HepG2 (cell line): ENCODE data around the gene SPRN. TPM values are rescaled to one million over a fixed set of nuclear protein-coding genes. Genes with fewer than 3 reads are reported as not detected.

Source experiments
- ATAC-seq: fragments of 200-7000 bp; cut with Tn5 transposase; 3 replicates; pipeline ENCODE4 v1.9.1; 2020; ENCODE audit warnings: mild to moderate bottlenecking, moderate library complexity
- BruUV-seq: library from RNA; stranded (reverse); fragments of 400-500 nt; replicated peaks from 2 replicates; lab custom pipeline; 2021; lab: Mats Ljungman, UMichigan
- CTCF ChIA-PET: fragments of 300-600 bp; formaldehyde crosslinking; extraction: SDS; loops from one replicate; lab custom pipeline; 2021; ENCODE audit warnings: low total read pairs, inconsistent platforms, low intra/inter-chr PET ratio; lab: Yijun Ruan, JAX
- POLR2A ChIA-PET: fragments of 350-600 bp; sonication (Branson Sonifier 250); formaldehyde crosslinking; loops from one replicate; lab custom pipeline; 2020; ENCODE audit warnings: antibody characterized with exemption, inconsistent platforms; lab: Yijun Ruan, JAX
- DNase-seq: peaks from one replicate; pipeline ENCODE4 v3.0.0-alpha.2; 2015; ENCODE audit warnings: low spot score
- FAIRE-seq: peaks from 3 replicates; lab custom pipeline; 2011; peaks lifted over from hg19 to GRCh38; lab: Jason Lieb, UNC
- H2AFZ ChIP-seq: one replicate; pipeline ENCODE4 v1.6.1; 2011; ENCODE audit warnings: low read length, inconsistent platforms
- H3K27ac ChIP-seq: fragments of 300-600 bp; 3 replicates; pipeline ENCODE4 v1.8.0; 2011; ENCODE audit warnings: mixed run types, mild to moderate bottlenecking, mixed read lengths, low read length, inconsistent platforms; ENCODE audit not compliant: insufficient read depth; ENCODE audit errors: extremely low read length
- H3K27me3 ChIP-seq, 2 experiments: fragments of 200-600 bp in 1 of 2; 2 replicates in 1 of 2; 3 replicates in 1 of 2; pipeline versions ENCODE4 v1.6.0 to v1.8.0; 2011; ENCODE audit warnings: low read length in 2 of 2, mild to moderate bottlenecking in 2 of 2, moderate library complexity in 2 of 2, inconsistent platforms in 1 of 2; ENCODE audit not compliant: insufficient read depth in 2 of 2, control insufficient read depth in 1 of 2
- H3K36me3 ChIP-seq, 2 experiments: fragments of 200-600 bp in 1 of 2; replicated peaks in 1 of 2; 2 replicates in 1 of 2; 3 replicates in 1 of 2; pipeline versions ENCODE4 v1.5.1 to v1.8.0; 2011; ENCODE audit warnings: low read length in 2 of 2, inconsistent platforms in 1 of 2; ENCODE audit not compliant: insufficient read depth in 2 of 2, control insufficient read depth in 1 of 2
- H3K4me1 ChIP-seq: 2 replicates; pipeline ENCODE4 v1.5.1; 2012; ENCODE audit warnings: low read length, inconsistent platforms; ENCODE audit not compliant: insufficient read depth
- H3K4me2 ChIP-seq: 2 replicates; pipeline ENCODE4 v1.6.0; 2011; ENCODE audit warnings: low read depth, low read length, inconsistent platforms
- H3K4me3 ChIP-seq, 3 experiments: fragments of 200-600 bp in 1 of 3; sonication (generic), shearing (Covaris generic) in 1 of 3; replicated peaks in 1 of 3; 2 replicates each; pipeline ENCODE4 v1.5.1; 2011 to 2016; ENCODE audit warnings: low read length in 3 of 3, inconsistent platforms in 2 of 3, low read depth in 2 of 3, mild to moderate bottlenecking in 2 of 3, control low read depth in 1 of 3, mixed read lengths in 1 of 3; ENCODE audit not compliant: insufficient read depth in 1 of 3
- H3K79me2 ChIP-seq: one replicate; pipeline ENCODE4 v1.6.1; 2011; ENCODE audit warnings: low read length, inconsistent platforms; ENCODE audit not compliant: insufficient read depth
- H3K9ac ChIP-seq: 2 replicates; pipeline ENCODE4 v1.6.0; 2011; ENCODE audit warnings: mild to moderate bottlenecking, low read depth, low read length, inconsistent platforms; ENCODE audit not compliant: insufficient read depth
- H3K9me3 ChIP-seq: 2 replicates; pipeline ENCODE4 v1.5.1; 2012; ENCODE audit warnings: mild to moderate bottlenecking, low read length
- H4K20me1 ChIP-seq: 2 replicates; pipeline ENCODE4 v1.6.0; 2011; ENCODE audit warnings: inconsistent platforms, mild to moderate bottlenecking, low read length, moderate library complexity; ENCODE audit not compliant: insufficient read depth
- ELF4 ChIP-seq: sonication (generic); formaldehyde crosslinking; IDR thresholded peaks from 2 replicates; pipeline ENCODE4 v1.5.0; 2020; ENCODE audit warnings: missing genetic modification reagents, mild to moderate bottlenecking, moderate library complexity, borderline replicate concordance
- KLF13 ChIP-seq: sonication (generic); formaldehyde crosslinking; IDR thresholded peaks from 2 replicates; pipeline ENCODE4 v1.4.0; 2020; ENCODE audit warnings: mild to moderate bottlenecking, missing genetic modification reagents
- KMT2A ChIP-seq: sonication (generic); formaldehyde crosslinking; IDR thresholded peaks from 2 replicates; pipeline ENCODE4 v1.4.0; 2020; ENCODE audit warnings: missing genetic modification reagents
- MLLT10 ChIP-seq: sonication (generic); formaldehyde crosslinking; IDR thresholded peaks from 2 replicates; pipeline ENCODE4 v1.4.0; 2020; ENCODE audit warnings: missing genetic modification reagents
- NFKBIZ ChIP-seq: IDR thresholded peaks from 2 replicates; pipeline ENCODE4 v1.6.1; 2018; ENCODE audit warnings: missing genetic modification reagents, missing compliant biosample characterization
- NKX3-1 ChIP-seq: sonication (generic); formaldehyde crosslinking; IDR thresholded peaks from 2 replicates; pipeline ENCODE4 v1.5.0; 2020; ENCODE audit warnings: missing genetic modification reagents
- NPAS2 ChIP-seq: sonication (generic); formaldehyde crosslinking; IDR thresholded peaks from 2 replicates; pipeline ENCODE4 v1.8.0; 2022; ENCODE audit warnings: mild to moderate bottlenecking, missing genetic modification reagents, borderline replicate concordance
- PBX3 ChIP-seq: sonication (generic); formaldehyde crosslinking; IDR thresholded peaks from 2 replicates; pipeline ENCODE4 v1.8.1; 2023; ENCODE audit warnings: missing genetic modification reagents, inconsistent platforms, borderline replicate concordance
- PITX1 ChIP-seq: sonication (generic); formaldehyde crosslinking; IDR thresholded peaks from 2 replicates; pipeline ENCODE4 v1.5.1; 2020; ENCODE audit warnings: mild to moderate bottlenecking, missing genetic modification reagents
- PLRG1 ChIP-seq: fragments of 450-650 bp; conservative IDR thresholded peaks from 2 replicates; pipeline ENCODE4 v1.6.1; 2016
- PPARG ChIP-seq: conservative IDR thresholded peaks from 2 replicates; pipeline ENCODE4 v1.6.1; 2016; ENCODE audit warnings: missing biosample characterization, missing genetic modification reagents
- RCOR2 ChIP-seq: IDR thresholded peaks from 2 replicates; pipeline ENCODE4 v1.6.1; 2016; ENCODE audit warnings: missing biosample characterization, missing genetic modification reagents
- XBP1 ChIP-seq: sonication (generic); formaldehyde crosslinking; IDR thresholded peaks from 2 replicates; pipeline ENCODE4 v1.5.0; 2020; ENCODE audit warnings: missing genetic modification reagents
- YY1 ChIP-seq: IDR thresholded peaks from 2 replicates; pipeline ENCODE4 v1.6.1; 2011; ENCODE audit warnings: low read length, low read depth, moderate library complexity, mild to moderate bottlenecking; ENCODE audit not compliant: insufficient read depth, insufficient replicate concordance
- ZNF33A ChIP-seq: sonication (generic); formaldehyde crosslinking; IDR thresholded peaks from 2 replicates; pipeline ENCODE4 v1.5.1; 2020; ENCODE audit warnings: missing genetic modification reagents, mild to moderate bottlenecking, moderate library complexity, borderline replicate concordance
- ZNF350 ChIP-seq: sonication (generic); formaldehyde crosslinking; IDR thresholded peaks from 2 replicates; pipeline ENCODE4 v1.4.0; 2020; ENCODE audit warnings: mild to moderate bottlenecking, low read depth, missing genetic modification reagents, borderline replicate concordance
- WGBS: methylation state at CpG from one replicate; pipeline ENCODE4 v1.1.6; 2017; ENCODE audit warnings: low lambda C conversion rate; 5-methylcytosine and 5-hydroxymethylcytosine counted together
- in situ Hi-C: cut with HindIII; loops from 2 replicates; pipeline ENCODE4 v1.10.0; 2017; ENCODE audit warnings: low pct_unique_long_range_greater_than_20kb; ENCODE audit not compliant: extremely low pct_ligation_motif_present
- intact Hi-C: fragments of 100-400 bp; cut with micrococcal nuclease; formaldehyde crosslinking; loops from one replicate; pipeline ENCODE4 v1.10.0; 2022; ENCODE audit not compliant: unreplicated experiment
- polyA plus RNA-seq, 8 experiments: library from polyadenylated mRNA; depleted of rRNA in 3 of 8; stranded (reverse) in 7 of 8; unstranded in 1 of 8; fragments of >200 nt; fragmentation: Illumina TruSeq in 4 of 8; extraction: Trizol in 4 of 8; gene quantifications; 2 replicates each; pipeline versions ENCODE4 v1.2.1 to v1.2.3, GENCODE V29; 2011 to 2016; ENCODE audit warnings: low read depth in 4 of 8, missing spikeins in 1 of 8, mixed read lengths in 1 of 8; ENCODE audit not compliant: insufficient read depth in 1 of 8
- total RNA-seq, 5 experiments: library from RNA; depleted of rRNA; stranded (reverse); fragments of >200 nt; fragmentation: Illumina TruSeq; extraction: Trizol; gene quantifications; 2 replicates each; pipeline ENCODE4 v1.2.3, GENCODE V29; 2016; ENCODE audit warnings: low read depth in 1 of 5
- TF ChIP-seq, protein P1 (sequence below): sonication (generic); formaldehyde crosslinking; IDR thresholded peaks from 2 replicates; pipeline ENCODE4 v1.8.0; 2022; ENCODE audit warnings: mild to moderate bottlenecking, missing genetic modification reagents, moderate library complexity
- TF ChIP-seq, protein P2 (sequence below): sonication (generic); formaldehyde crosslinking; IDR thresholded peaks from 2 replicates; pipeline ENCODE4 v1.4.0; 2020; ENCODE audit warnings: missing genetic modification reagents, mild to moderate bottlenecking, borderline replicate concordance
- TF ChIP-seq, protein P3 (sequence below): sonication (generic); formaldehyde crosslinking; IDR thresholded peaks from 2 replicates; pipeline ENCODE4 v1.9.0; 2021; ENCODE audit warnings: missing genetic modification reagents, borderline replicate concordance

Gene SPRN
- total and polyA plus RNA-seq, 2 of the 13 experiments (the other 11 are each of a cell fraction or from before 2014, with no cell fraction given), result not detected

DNA sequence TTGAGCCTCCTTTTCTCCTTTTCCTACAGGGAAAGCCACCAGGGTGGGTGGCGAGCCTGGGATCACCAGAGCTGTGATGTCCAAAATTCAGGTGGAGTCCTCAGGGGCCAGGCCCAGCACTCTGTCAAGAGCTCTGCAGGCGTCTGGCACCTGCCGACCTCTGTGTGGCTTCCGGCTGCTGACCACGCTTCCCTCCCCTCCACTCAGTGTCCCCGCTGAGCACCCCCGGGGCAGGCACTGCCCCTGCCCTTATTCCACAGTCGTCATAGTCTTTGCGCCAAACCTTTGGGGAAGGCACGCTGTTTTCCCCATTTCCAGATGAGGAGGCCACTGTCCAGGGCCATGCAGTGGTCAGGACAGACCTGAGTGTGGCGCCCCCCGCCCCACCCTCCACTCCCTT, 22.9 kb downstream of the SPRN start:
- Histone ChIP-seq H3K4me2 (no peak overlapping the region), H3K27me3 (no peaks in the 10 kb centered on the region), H3K9me3 (no peaks in the 10 kb centered on the region), H3K36me3 (peaks cover 11 to 55% of the 10 kb centered on the region in 2 experiments; a peak in 4 of 5 replicates), H4K20me1 (no peaks in the 10 kb centered on the region), H3K9ac (no peak overlapping the region), H3K79me2 (peaks cover 10% of the 10 kb centered on the region), H3K4me1 (no peaks in the 10 kb centered on the region), H3K27ac (no peak overlapping the region), H2AFZ (no peak overlapping the region), H3K4me3 (no peak overlapping the region)
- no peak for FAIRE-seq
- no TSS peak for BruUV-seq
- in situ Hi-C loops, result no loop called here
- WGBS, result 94% methylated on average over 12 of the region's 12 CpGs
- CTCF ChIA-PET, result no interaction called here
- POLR2A ChIA-PET, result no interaction called here
- DNase-seq, result no peak
- no peak; the same call in 2 of the 3 replicates for ATAC-seq
- intact Hi-C loops, result no loop called here
- TF ChIP-seq ZNF350 (CRISPR knock-in tag), result no peak
- TF ChIP-seq PPARG (CRISPR knock-in tag), result no peak
- TF ChIP-seq, protein P1, sequence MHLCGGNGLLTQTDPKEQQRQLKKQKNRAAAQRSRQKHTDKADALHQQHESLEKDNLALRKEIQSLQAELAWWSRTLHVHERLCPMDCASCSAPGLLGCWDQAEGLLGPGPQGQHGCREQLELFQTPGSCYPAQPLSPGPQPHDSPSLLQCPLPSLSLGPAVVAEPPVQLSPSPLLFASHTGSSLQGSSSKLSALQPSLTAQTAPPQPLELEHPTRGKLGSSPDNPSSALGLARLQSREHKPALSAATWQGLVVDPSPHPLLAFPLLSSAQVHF (CRISPR knock-in tag), result no peak
- TF ChIP-seq, protein P2, sequence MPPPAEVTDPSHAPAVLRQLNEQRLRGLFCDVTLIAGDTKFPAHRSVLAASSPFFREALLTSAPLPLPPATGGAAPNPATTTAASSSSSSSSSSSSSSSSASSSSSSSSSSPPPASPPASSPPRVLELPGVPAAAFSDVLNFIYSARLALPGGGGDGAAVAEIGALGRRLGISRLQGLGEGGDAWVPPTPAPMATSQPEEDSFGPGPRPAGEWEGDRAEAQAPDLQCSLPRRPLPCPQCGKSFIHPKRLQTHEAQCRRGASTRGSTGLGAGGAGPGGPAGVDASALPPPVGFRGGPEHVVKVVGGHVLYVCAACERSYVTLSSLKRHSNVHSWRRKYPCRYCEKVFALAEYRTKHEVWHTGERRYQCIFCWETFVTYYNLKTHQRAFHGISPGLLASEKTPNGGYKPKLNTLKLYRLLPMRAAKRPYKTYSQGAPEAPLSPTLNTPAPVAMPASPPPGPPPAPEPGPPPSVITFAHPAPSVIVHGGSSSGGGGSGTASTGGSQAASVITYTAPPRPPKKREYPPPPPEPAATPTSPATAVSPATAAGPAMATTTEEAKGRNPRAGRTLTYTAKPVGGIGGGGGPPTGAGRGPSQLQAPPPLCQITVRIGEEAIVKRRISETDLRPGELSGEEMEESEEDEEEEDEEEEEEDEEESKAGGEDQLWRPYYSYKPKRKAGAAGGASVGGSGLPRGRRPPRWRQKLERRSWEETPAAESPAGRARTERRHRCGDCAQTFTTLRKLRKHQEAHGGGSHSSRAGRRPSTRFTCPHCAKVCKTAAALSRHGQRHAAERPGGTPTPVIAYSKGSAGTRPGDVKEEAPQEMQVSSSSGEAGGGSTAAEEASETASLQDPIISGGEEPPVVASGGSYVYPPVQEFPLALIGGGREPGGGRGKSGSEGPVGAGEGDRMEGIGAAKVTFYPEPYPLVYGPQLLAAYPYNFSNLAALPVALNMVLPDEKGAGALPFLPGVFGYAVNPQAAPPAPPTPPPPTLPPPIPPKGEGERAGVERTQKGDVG (CRISPR knock-in tag), result no peak
- TF ChIP-seq ZNF33A (CRISPR knock-in tag), result no peak
- no peak for TF ChIP-seq XBP1 (CRISPR knock-in tag)
- TF ChIP-seq NFKBIZ (CRISPR knock-in tag), result no peak
- TF ChIP-seq KMT2A (CRISPR knock-in tag), result no peak
- no peak for TF ChIP-seq MLLT10 (CRISPR knock-in tag)
- TF ChIP-seq, protein P3, sequence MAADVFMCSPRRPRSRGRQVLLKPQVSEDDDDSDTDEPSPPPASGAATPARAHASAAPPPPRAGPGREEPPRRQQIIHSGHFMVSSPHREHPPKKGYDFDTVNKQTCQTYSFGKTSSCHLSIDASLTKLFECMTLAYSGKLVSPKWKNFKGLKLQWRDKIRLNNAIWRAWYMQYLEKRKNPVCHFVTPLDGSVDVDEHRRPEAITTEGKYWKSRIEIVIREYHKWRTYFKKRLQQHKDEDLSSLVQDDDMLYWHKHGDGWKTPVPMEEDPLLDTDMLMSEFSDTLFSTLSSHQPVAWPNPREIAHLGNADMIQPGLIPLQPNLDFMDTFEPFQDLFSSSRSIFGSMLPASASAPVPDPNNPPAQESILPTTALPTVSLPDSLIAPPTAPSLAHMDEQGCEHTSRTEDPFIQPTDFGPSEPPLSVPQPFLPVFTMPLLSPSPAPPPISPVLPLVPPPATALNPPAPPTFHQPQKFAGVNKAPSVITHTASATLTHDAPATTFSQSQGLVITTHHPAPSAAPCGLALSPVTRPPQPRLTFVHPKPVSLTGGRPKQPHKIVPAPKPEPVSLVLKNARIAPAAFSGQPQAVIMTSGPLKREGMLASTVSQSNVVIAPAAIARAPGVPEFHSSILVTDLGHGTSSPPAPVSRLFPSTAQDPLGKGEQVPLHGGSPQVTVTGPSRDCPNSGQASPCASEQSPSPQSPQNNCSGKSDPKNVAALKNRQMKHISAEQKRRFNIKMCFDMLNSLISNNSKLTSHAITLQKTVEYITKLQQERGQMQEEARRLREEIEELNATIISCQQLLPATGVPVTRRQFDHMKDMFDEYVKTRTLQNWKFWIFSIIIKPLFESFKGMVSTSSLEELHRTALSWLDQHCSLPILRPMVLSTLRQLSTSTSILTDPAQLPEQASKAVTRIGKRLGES (CRISPR knock-in tag), result no peak
- TF ChIP-seq NPAS2 (CRISPR knock-in tag), result no peak
- no peak for TF ChIP-seq ELF4
- no peak for TF ChIP-seq PBX3 (CRISPR knock-in tag)
- no peak for TF ChIP-seq YY1
- TF ChIP-seq PLRG1, result no peak
- TF ChIP-seq PITX1 (CRISPR knock-in tag), result no peak
- no peak for TF ChIP-seq KLF13 (CRISPR knock-in tag)
- TF ChIP-seq NKX3-1, result no peak
- TF ChIP-seq RCOR2 (CRISPR knock-in tag), result no peak
